Right ventricle myocardium inferior (tissue), 1 donor: ENCODE results near the gene CLN5. TPM values are rescaled to one million over a fixed set of nuclear protein-coding genes. Genes with fewer than 3 reads are reported as not detected.
"Not testable (repeated sequence)": the region's sequence is repeated elsewhere in the genome, so short reads cannot be mapped to it uniquely, and the experiment has no call there.

Experiments
- ATAC-seq: fragments of 200-7000 bp; cut with Tn5 transposase; one replicate; pipeline ENCODE4 v1.9.1; 2020; ENCODE audit warnings: mild to moderate bottlenecking, moderate library complexity
- DNase-seq: peaks from one replicate; pipeline ENCODE4 v3.0.0; 2021; ENCODE audit errors: missing footprints
- intact Hi-C: fragments of 100-400 bp; cut with DNase I; formaldehyde crosslinking; loops from one replicate; pipeline ENCODE4 v1.11.0; 2022
- long read RNA-seq: library from polyadenylated mRNA; unstranded; transcript quantifications from one replicate; pipeline ENCODE4 v2.0.0, GENCODE V29; 2021
- total RNA-seq: library from RNA; stranded (reverse); fragmentation: NEBNext Ultra II Directional; extraction: Animal tissue kit (Norgen Biotek cat#: 25700); gene quantifications from one replicate; pipeline ENCODE4 v1.2.1, GENCODE V29; 2021
- donor health status: DM: no; HTN: yes; CAD: no; lungs with severe emphysema.

The CLN5 gene
- total RNA-seq, result 17.6 TPM
- long read RNA-seq, full-length matches to known transcripts, result 11 of 11 reads
- long read RNA-seq, partial matches to known transcripts, result 0 of 11 reads
- long read RNA-seq, other reads (novel, unspliced or antisense), result 0 of 11 reads

GRCh38 chr13:76991796-76992547, at the start of gene CLN5:
TSS of gene CLN5 (plus strand) at chr13:76992081. CDS start at chr13:76992099, 18 bp downstream.
- ATAC-seq (peak; percentile 99), DNase-seq (peak; percentile 97)
- intact Hi-C loops, result loop anchor here (1.0 kb wide), 1 partner anchor 34 kb away; no protein-coding TSS in a partner anchor

GRCh38 chr13:76942363-76942762, 49.5 kb upstream of the CLN5 start:
- intact Hi-C loops, result no loop called here
- ATAC-seq, result no peak
- no peak for DNase-seq

GRCh38 chr13:76943646-76944045, 48.2 kb upstream of the CLN5 start:
- ATAC-seq (no peak), DNase-seq (no peak)
- intact Hi-C loops, result no loop called here

GRCh38 chr13:76944456-76944855, 47.4 kb upstream of the CLN5 start:
- intact Hi-C loops, result no loop called here
- DNase-seq, result no peak
- no peak for ATAC-seq

- DNase-seq (no peak), ATAC-seq (no peak)
- intact Hi-C loops, result no loop called here
These were observed 43.7 kb upstream of the CLN5 start, which contains the start of gene ACOD1 for GRCh38 chr13:76948149-76948548. TSS of gene ACOD1 (plus strand) at chr13:76948511. CDS start at chr13:76948559, 48 bp downstream.

- intact Hi-C loops, result no loop called here
- ATAC-seq, result no peak
These were observed 41.8 kb upstream of the CLN5 start for GRCh38 chr13:76950101-76950500.

GRCh38 chr13:76953968-76954367, 37.9 kb upstream of the CLN5 start:
- ATAC-seq (no peak), DNase-seq (no peak)
- intact Hi-C loops, result no loop called here

More at GRCh38 chr13:76950101-76950500, 41.8 kb upstream of the CLN5 start:
- no peak for DNase-seq

GRCh38 chr13:76954538-76954937, 37.3 kb upstream of the CLN5 start:
- ATAC-seq (no peak), DNase-seq (no peak)
- intact Hi-C loops, result no loop called here

GRCh38 chr13:76955193-76955592, 36.7 kb upstream of the CLN5 start:
- intact Hi-C loops, result no loop called here
- ATAC-seq (no peak), DNase-seq (no peak)

GRCh38 chr13:76955661-76956060, 36.2 kb upstream of the CLN5 start:
- ATAC-seq (no peak), DNase-seq (no peak)
- intact Hi-C loops, result no loop called here

GRCh38 chr13:76958841-76959432, 32.9 kb upstream of the CLN5 start:
- DNase-seq (no peak), ATAC-seq (no peak)
- intact Hi-C loops, result no loop called here

- ATAC-seq, DNase-seq, intact Hi-C loops: not testable (repeated sequence)
These were observed 32.1 kb upstream of the CLN5 start for GRCh38 chr13:76959734-76960133.

- DNase-seq (peak; percentile 81), ATAC-seq (peak; percentile 60)
- intact Hi-C loops, result no loop called here
These were observed 26.0 kb upstream of the CLN5 start for GRCh38 chr13:76965759-76966421.

GRCh38 chr13:76967031-76967430, 24.9 kb upstream of the CLN5 start:
- DNase-seq (no peak), ATAC-seq (no peak)
- intact Hi-C loops, result no loop called here

- intact Hi-C loops, result no loop called here
- ATAC-seq (no peak), DNase-seq (no peak)
These were observed 23.8 kb upstream of the CLN5 start for GRCh38 chr13:76968041-76968440.

- intact Hi-C loops, result no loop called here
- no peak for ATAC-seq
These were observed 22.2 kb upstream of the CLN5 start for GRCh38 chr13:76969488-76970365.

GRCh38 chr13:76971215-76971614, 20.7 kb upstream of the CLN5 start:
- no peak for ATAC-seq

More at GRCh38 chr13:76969488-76970365, 22.2 kb upstream of the CLN5 start:
- no peak for DNase-seq

More at GRCh38 chr13:76971215-76971614, 20.7 kb upstream of the CLN5 start:
- intact Hi-C loops, result no loop called here
- DNase-seq, result no peak
